Endodermal cell (in vitro differentiated cells): Measurements from ENCODE around the gene ZNF160. TPM values are rescaled to one million over a fixed set of nuclear protein-coding genes. Genes with fewer than 3 reads are reported as not detected.

ENCODE experiments used
- DNase-seq: peaks from one replicate; pipeline ENCODE4 v3.0.0-alpha.2; 2017
- H3K27ac ChIP-seq: 2 replicates; pipeline ENCODE4 v1.5.1; 2013; ENCODE audit warnings: mild to moderate bottlenecking, low read depth, low read length, moderate library complexity
- H3K27me3 ChIP-seq: 2 replicates; pipeline ENCODE4 v1.6.1; 2013; ENCODE audit warnings: mild to moderate bottlenecking, low read length, moderate library complexity; ENCODE audit not compliant: insufficient read depth, control insufficient read depth, poor library complexity, severe bottlenecking
- H3K36me3 ChIP-seq: 2 replicates; pipeline ENCODE4 v1.7.0; 2013; ENCODE audit warnings: mild to moderate bottlenecking, low read length, moderate library complexity; ENCODE audit not compliant: control insufficient read depth, insufficient read depth
- H3K4me1 ChIP-seq: one replicate; pipeline ENCODE4 v1.7.0; 2013; ENCODE audit warnings: low read length; ENCODE audit not compliant: control insufficient read depth, insufficient read depth
- H3K4me3 ChIP-seq: 2 replicates; pipeline ENCODE4 v1.5.1; 2013; ENCODE audit warnings: mild to moderate bottlenecking, low read length, moderate library complexity
- H3K9ac ChIP-seq: 2 replicates; pipeline ENCODE4 v1.6.1; 2013; ENCODE audit warnings: mild to moderate bottlenecking, low read length, moderate library complexity; ENCODE audit not compliant: poor library complexity, severe bottlenecking; ENCODE audit errors: extremely low read depth
- H3K9me3 ChIP-seq: 2 replicates; pipeline ENCODE4 v1.6.1; 2013; ENCODE audit warnings: mild to moderate bottlenecking, low read length, moderate library complexity; ENCODE audit not compliant: control insufficient read depth
- H3K27ac Mint-ChIP-seq: 2 replicates; pipeline ENCODE4 v1.8.0; 2020; ENCODE audit warnings: mixed read lengths
- H3K27me3 Mint-ChIP-seq: 2 replicates; pipeline ENCODE4 v1.8.0; 2021; ENCODE audit warnings: mild to moderate bottlenecking, mixed read lengths; ENCODE audit not compliant: insufficient read depth
- H3K36me3 Mint-ChIP-seq: 2 replicates; pipeline ENCODE4 v1.8.0; 2020; ENCODE audit warnings: low read depth, mixed read lengths
- H3K4me1 Mint-ChIP-seq: 2 replicates; pipeline ENCODE4 v1.8.0; 2020; ENCODE audit warnings: mixed read lengths
- H3K4me3 Mint-ChIP-seq: 2 replicates; pipeline ENCODE4 v1.8.0; 2020; ENCODE audit warnings: mild to moderate bottlenecking, moderate library complexity, mixed read lengths
- H3K9me3 Mint-ChIP-seq: 2 replicates; pipeline ENCODE4 v1.8.0; 2020; ENCODE audit warnings: mild to moderate bottlenecking, mixed read lengths
- WGBS, 2 experiments: methylation state at CpG; one replicate each; pipeline versions ENCODE4 v1.1.5 to v1.1.7; 2013; ENCODE audit warnings: missing lambda C conversion rate in 2 of 2, mixed read lengths in 1 of 2; ENCODE audit not compliant: insufficient coverage in 1 of 2, insufficient read length in 1 of 2; 5-methylcytosine and 5-hydroxymethylcytosine counted together
- total RNA-seq, 2 donors: library from RNA; stranded (reverse); fragmentation: NEBNext Ultra II Directional in 1 of 2; extraction: Animal tissue kit (Norgen Biotek cat#: 25700) in 1 of 2; gene quantifications; 2 replicates in 1 of 2; 3 replicates in 1 of 2; pipeline ENCODE4 v1.2.1, GENCODE V29; 2021
- TF ChIP-seq, protein P1 (sequence below): fragments of 200-600 bp; sonication (generic); conservative IDR thresholded peaks from 2 replicates; pipeline ENCODE4 v1.5.0; 2021; ENCODE audit warnings: antibody characterized with exemption, mild to moderate bottlenecking

Gene ZNF160
- total RNA-seq, 2 donors from 2014 or later = 51.7 to 78.3 TPM

DNA sequence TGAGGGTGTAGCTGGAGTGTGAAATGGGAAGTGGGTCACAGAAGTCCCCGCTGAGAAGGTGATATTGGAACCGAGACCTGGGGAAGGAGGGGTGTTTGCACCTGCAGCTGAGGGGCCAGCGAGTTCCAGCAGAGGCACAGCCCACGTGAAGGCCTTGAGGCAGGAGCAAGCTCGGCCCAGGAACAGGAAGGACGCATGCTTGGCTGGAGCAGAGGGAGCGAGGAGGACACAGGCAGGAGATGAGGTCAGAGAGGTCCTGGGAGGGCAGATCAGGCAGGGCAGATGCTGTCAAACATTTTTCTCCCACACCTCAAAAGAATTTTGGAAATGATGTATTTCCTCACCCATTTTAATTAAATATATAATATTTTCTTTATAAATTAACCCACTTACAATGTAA is 20.2 kb upstream of the ZNF160 start:
- no peak overlapping the region for H3K4me3 ChIP-seq
- WGBS, 2 experiments = 86 to 91% methylated on average over 4 to 7 of the region's 7 CpGs
- no peaks in the 10 kb centered on the region for H3K27me3 ChIP-seq
- no peak overlapping the region for H3K9ac ChIP-seq
- peaks cover 5% of the 10 kb centered on the region for H3K9me3 ChIP-seq
- H3K27ac ChIP-seq = no peak overlapping the region
- Mint-ChIP-seq H3K27ac (no peak overlapping the region), H3K4me3 (no peak overlapping the region), H3K9me3 (peaks cover 2% of the 10 kb centered on the region), H3K4me1 (peaks cover 7% of the 10 kb centered on the region), H3K27me3 (no peaks in the 10 kb centered on the region), H3K36me3 (peaks cover 41% of the 10 kb centered on the region)
- DNase-seq = no peak
- TF ChIP-seq, protein P1, sequence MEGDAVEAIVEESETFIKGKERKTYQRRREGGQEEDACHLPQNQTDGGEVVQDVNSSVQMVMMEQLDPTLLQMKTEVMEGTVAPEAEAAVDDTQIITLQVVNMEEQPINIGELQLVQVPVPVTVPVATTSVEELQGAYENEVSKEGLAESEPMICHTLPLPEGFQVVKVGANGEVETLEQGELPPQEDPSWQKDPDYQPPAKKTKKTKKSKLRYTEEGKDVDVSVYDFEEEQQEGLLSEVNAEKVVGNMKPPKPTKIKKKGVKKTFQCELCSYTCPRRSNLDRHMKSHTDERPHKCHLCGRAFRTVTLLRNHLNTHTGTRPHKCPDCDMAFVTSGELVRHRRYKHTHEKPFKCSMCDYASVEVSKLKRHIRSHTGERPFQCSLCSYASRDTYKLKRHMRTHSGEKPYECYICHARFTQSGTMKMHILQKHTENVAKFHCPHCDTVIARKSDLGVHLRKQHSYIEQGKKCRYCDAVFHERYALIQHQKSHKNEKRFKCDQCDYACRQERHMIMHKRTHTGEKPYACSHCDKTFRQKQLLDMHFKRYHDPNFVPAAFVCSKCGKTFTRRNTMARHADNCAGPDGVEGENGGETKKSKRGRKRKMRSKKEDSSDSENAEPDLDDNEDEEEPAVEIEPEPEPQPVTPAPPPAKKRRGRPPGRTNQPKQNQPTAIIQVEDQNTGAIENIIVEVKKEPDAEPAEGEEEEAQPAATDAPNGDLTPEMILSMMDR = no peak
- H3K36me3 ChIP-seq = peaks cover 10% of the 10 kb centered on the region
- H3K4me1 ChIP-seq = no peaks in the 10 kb centered on the region

DNA sequence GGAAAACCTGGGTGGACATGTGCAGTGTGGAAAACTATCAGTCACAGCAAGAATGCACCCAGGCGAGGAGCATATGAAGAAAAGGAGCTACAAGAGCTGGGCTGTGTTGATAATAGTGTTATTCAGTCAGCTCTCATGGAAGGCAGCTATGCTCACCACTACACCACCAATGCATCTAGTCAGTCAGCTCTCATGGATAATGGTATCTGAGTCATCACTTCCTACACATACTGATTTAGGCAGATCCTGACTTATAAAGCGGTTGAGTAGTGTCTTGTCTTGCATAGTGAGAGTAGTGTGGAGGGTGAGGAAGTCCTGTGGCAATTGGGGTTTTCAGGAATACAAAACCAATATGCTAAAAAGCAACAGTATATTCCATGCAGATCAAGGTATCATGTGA is 9.1 kb upstream of the ZNF160 start:
- TF ChIP-seq, protein P1 = no peak
- no peaks in the 10 kb centered on the region for H3K27me3 Mint-ChIP-seq
- WGBS, 2 experiments = 100% methylated on average over 2 of the region's 2 CpGs; no CpG with 5 or more reads in 1 of the 2 experiments
- Histone ChIP-seq H3K9me3 (peaks cover 27% of the 10 kb centered on the region), H3K27ac (no peak overlapping the region), H3K4me3 (no peak overlapping the region), H3K27me3 (no peaks in the 10 kb centered on the region), H3K4me1 (no peaks in the 10 kb centered on the region), H3K9ac (no peak overlapping the region), H3K36me3 (peaks cover 64% of the 10 kb centered on the region)
- peaks cover 78% of the 10 kb centered on the region for H3K36me3 Mint-ChIP-seq
- DNase-seq = no peak
- peaks cover 9% of the 10 kb centered on the region for H3K9me3 Mint-ChIP-seq
- no peak overlapping the region for H3K27ac Mint-ChIP-seq
- H3K4me3 Mint-ChIP-seq = no peak overlapping the region
- H3K4me1 Mint-ChIP-seq = no peaks in the 10 kb centered on the region

DNA sequence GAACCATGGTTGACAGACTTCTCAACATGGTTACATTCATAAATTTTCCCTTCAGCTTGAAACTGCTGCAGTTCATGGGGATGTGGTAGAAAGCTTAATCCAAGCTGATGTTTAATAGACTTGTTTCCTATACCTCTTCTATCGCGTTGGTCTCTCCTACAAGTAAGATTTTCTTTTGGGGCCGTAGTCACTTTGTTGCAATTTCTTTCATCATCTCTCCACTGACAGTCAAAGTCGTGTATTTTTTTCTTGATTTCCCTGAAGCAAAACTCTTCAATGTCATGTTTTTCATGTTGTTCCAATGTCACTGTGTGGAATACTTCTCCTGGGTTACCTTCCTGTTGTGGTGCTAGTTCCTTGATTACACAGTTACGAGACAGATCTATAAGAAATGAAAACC is 6.3 kb upstream of the ZNF160 start:
- Mint-ChIP-seq H3K27ac (no peak overlapping the region), H3K4me3 (no peak overlapping the region), H3K36me3 (peaks cover 51% of the 10 kb centered on the region), H3K4me1 (no peaks in the 10 kb centered on the region), H3K9me3 (no peaks in the 10 kb centered on the region), H3K27me3 (peaks cover 6% of the 10 kb centered on the region)
- Histone ChIP-seq H3K36me3 (peaks cover 47% of the 10 kb centered on the region), H3K27me3 (no peaks in the 10 kb centered on the region), H3K4me3 (no peak overlapping the region), H3K9me3 (peaks cover 10% of the 10 kb centered on the region), H3K27ac (no peak overlapping the region), H3K9ac (no peak overlapping the region), H3K4me1 (no peaks in the 10 kb centered on the region)
- TF ChIP-seq, protein P1 = no peak
- WGBS, 2 experiments = 92 to 94% methylated on average over 4 of the region's 5 CpGs
- no peak for DNase-seq
